ENCODE measurements around the gene AGAP2. TPM values are rescaled to one million over a fixed set of nuclear protein-coding genes. Genes with fewer than 3 reads are reported as not detected.
A peak's percentile ranks its signal among the peaks of the same experiment; 100 is the strongest.

AGAP2 gene
- total and polyA plus RNA-seq, 2 of the 13 experiments (the other 11 are each of a cell fraction or from before 2014, with no cell fraction given): 0.38 to 0.45 TPM

DNA sequence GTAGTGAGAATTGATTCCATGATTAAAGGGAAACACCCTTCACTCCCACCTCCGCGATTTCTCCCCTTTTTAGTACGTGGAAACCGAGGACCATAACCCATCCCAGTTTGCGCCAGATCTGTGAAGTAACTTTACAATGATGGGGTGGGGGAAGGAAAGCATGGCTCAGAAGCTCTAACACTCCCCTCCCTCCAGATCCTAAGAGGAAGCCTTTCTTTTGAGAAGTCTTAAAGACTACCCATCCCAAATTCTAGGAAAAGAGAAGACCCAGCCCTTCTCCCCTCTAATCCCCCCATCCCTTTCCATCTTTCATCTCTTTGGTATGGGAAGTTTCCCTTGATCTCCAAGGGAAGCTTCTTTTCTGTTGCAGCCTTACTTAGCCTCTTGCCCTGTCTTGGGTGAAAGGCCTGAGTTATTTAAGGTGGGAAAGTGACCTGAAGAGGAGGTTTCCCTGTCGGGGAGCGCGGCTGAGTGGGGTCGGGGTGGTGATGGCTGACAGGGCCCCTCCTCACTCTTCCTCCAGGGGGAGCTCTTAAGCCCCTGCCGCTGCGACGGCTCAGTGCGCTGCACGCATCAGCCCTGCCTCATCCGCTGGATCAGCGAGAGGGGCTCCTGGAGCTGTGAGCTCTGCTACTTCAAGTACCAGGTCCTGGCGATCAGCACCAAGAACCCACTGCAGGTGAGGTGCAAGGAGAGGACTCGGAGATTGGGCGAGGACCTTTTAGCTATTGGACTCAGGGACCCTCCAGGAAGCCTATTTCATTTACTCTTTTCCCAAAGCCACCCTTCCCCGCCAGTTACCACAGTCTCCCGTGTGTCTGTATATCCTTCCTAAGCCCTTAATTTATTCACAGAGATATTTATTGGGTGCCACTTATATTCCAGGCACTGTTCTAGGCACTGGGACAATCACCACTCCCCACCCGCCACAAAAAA lies 18.1 kb upstream of the AGAP2 start (continued):
- TF ChIP-seq ZNF891 (CRISPR knock-in tag; IDR thresholded peaks at IDR 0.05) (0 out of 2 replicates have a peak, but pooled peaks have one; percentile 22), HDAC2 (CRISPR knock-in tag; IDR thresholded peaks at IDR 0.05) (peak; percentile 53; the same call in 1 of the 2 replicates), ZFY (CRISPR knock-in tag; IDR thresholded peaks at IDR 0.05) (0 out of 2 replicates have a peak, but pooled peaks have one; percentile 8), STAG1 (CRISPR knock-in tag; IDR thresholded peaks at IDR 0.05) (peak; percentile 49), EEA1 (CRISPR knock-in tag; IDR thresholded peaks at IDR 0.05; ENCODE audit: borderline replicate concordance) (no peak), NFIB (CRISPR knock-in tag; IDR thresholded peaks at IDR 0.05; ENCODE audit: borderline replicate concordance) (no peak), ZNF574 (CRISPR knock-in tag; IDR thresholded peaks at IDR 0.05) (peak; percentile 76), HNRNPLL (IDR thresholded peaks at IDR 0.05; ENCODE audit: low read depth, low read length, poor library complexity, severe bottlenecking) (peak; percentile 51), SPEN (CRISPR knock-in tag; IDR thresholded peaks at IDR 0.05; ENCODE audit: low read depth) (peak; percentile 59; the same call in 1 of the 2 replicates), ZBTB7A (CRISPR knock-in tag; IDR thresholded peaks at IDR 0.05) (peak; percentile 42; the same call in 1 of the 2 replicates), HOXA3 (CRISPR knock-in tag; IDR thresholded peaks at IDR 0.05) (peak; percentile 63), TERF1 (CRISPR knock-in tag; IDR thresholded peaks at IDR 0.05) (no peak), POGZ (CRISPR knock-in tag; IDR thresholded peaks at IDR 0.05) (peak; percentile 53; the same call in 1 of the 2 replicates), SP2 (CRISPR knock-in tag; IDR thresholded peaks at IDR 0.05) (no peak), CHD4 (IDR thresholded peaks at IDR 0.05; ENCODE audit: borderline replicate concordance, low read length) (no peak), ZMYM3 (CRISPR knock-in tag; IDR thresholded peaks at IDR 0.05) (no peak), CHD2 (IDR thresholded peaks at IDR 0.05; ENCODE audit: low read depth, low read length) (no peak), ZNF501 (CRISPR knock-in tag; IDR thresholded peaks at IDR 0.05) (0 out of 2 replicates have a peak, but pooled peaks have one; percentile 35), SAP130 (CRISPR knock-in tag; IDR thresholded peaks at IDR 0.05; ENCODE audit: low read depth) (peak; percentile 43; the same call in 1 of the 2 replicates), ETV5 (CRISPR knock-in tag; IDR thresholded peaks at IDR 0.05; ENCODE audit: borderline replicate concordance) (0 out of 2 replicates have a peak, but pooled peaks have one; percentile 23), SUZ12 (IDR thresholded peaks at IDR 0.05; ENCODE audit: low read depth, low read length) (no peak)
- TF ChIP-seq, protein P1, sequence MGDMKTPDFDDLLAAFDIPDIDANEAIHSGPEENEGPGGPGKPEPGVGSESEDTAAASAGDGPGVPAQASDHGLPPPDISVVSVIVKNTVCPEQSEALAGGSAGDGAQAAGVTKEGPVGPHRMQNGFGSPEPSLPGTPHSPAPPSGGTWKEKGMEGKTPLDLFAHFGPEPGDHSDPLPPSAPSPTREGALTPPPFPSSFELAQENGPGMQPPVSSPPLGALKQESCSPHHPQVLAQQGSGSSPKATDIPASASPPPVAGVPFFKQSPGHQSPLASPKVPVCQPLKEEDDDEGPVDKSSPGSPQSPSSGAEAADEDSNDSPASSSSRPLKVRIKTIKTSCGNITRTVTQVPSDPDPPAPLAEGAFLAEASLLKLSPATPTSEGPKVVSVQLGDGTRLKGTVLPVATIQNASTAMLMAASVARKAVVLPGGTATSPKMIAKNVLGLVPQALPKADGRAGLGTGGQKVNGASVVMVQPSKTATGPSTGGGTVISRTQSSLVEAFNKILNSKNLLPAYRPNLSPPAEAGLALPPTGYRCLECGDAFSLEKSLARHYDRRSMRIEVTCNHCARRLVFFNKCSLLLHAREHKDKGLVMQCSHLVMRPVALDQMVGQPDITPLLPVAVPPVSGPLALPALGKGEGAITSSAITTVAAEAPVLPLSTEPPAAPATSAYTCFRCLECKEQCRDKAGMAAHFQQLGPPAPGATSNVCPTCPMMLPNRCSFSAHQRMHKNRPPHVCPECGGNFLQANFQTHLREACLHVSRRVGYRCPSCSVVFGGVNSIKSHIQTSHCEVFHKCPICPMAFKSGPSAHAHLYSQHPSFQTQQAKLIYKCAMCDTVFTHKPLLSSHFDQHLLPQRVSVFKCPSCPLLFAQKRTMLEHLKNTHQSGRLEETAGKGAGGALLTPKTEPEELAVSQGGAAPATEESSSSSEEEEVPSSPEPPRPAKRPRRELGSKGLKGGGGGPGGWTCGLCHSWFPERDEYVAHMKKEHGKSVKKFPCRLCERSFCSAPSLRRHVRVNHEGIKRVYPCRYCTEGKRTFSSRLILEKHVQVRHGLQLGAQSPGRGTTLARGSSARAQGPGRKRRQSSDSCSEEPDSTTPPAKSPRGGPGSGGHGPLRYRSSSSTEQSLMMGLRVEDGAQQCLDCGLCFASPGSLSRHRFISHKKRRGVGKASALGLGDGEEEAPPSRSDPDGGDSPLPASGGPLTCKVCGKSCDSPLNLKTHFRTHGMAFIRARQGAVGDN (CRISPR knock-in tag; IDR thresholded peaks at IDR 0.05): peak; percentile 63
